Neural crest cell (in vitro differentiated cells): ENCODE measurements around the gene PTPN23. TPM values are rescaled to one million over a fixed set of nuclear protein-coding genes. Genes with fewer than 3 reads are reported as not detected.
A peak's percentile ranks its signal among the peaks of the same experiment; 100 is the strongest.
"Not testable (repeated sequence)": the region's sequence is repeated elsewhere in the genome, so short reads cannot be mapped to it uniquely, and the experiment has no call there.

Experiments used
- DNase-seq: peaks from one replicate; pipeline ENCODE4 v3.0.0; 2021; ENCODE audit warnings: low read depth, mixed read lengths, low spot score
- H3K27ac Mint-ChIP-seq: one replicate; pipeline ENCODE4 v1.8.0; 2021; ENCODE audit warnings: mild to moderate bottlenecking, mixed read lengths; ENCODE audit not compliant: unreplicated experiment
- H3K27me3 Mint-ChIP-seq: 2 replicates; pipeline ENCODE4 v1.8.0; 2021; ENCODE audit warnings: low read depth, mild to moderate bottlenecking, mixed read lengths
- H3K36me3 Mint-ChIP-seq: 2 replicates; pipeline ENCODE4 v1.8.0; 2021; ENCODE audit warnings: low read depth, mild to moderate bottlenecking, mixed read lengths
- H3K4me1 Mint-ChIP-seq: 2 replicates; pipeline ENCODE4 v1.8.0; 2021; ENCODE audit warnings: mixed read lengths
- H3K4me3 Mint-ChIP-seq: one replicate; pipeline ENCODE4 v1.8.0; 2021; ENCODE audit warnings: mild to moderate bottlenecking, mixed read lengths
- H3K9me3 Mint-ChIP-seq: 2 replicates; pipeline ENCODE4 v1.8.0; 2021; ENCODE audit warnings: mixed read lengths
- total RNA-seq: library from RNA; stranded (reverse); gene quantifications from 2 replicates; pipeline ENCODE4 v1.2.1, GENCODE V29; 2021
- TF ChIP-seq, protein P1 (sequence below): fragments of 200-600 bp; sonication (generic); conservative IDR thresholded peaks from 2 replicates; pipeline ENCODE4 v1.5.0; 2021; ENCODE audit warnings: antibody characterized with exemption, mild to moderate bottlenecking

PTPN23 gene
- total RNA-seq, 1 donor from 2014 or later = 43.9 TPM

DNA sequence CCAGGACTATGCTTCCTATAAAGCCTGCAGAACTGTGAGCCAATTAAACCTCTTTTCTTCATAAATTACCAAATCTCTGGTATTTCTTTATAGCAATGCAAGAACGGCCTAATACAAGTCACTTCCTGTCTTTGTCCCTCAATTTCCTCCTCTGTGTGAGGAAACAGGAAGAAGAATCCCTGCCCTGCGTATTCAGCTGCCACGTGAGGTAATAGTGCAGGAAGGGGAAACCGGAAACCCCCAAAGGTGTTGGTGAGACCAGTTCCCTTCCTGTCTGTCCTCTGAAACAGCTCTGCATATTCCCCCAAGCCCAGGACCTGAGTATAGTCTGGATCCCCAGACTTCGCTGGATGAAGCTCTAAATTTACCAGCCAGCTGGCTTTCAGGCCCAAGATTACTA lies 18.1 kb upstream of the PTPN23 start:
- Mint-ChIP-seq H3K4me3 (no peak overlapping the region), H3K36me3 (peaks cover 3% of the 10 kb centered on the region), H3K9me3 (peaks cover 6% of the 10 kb centered on the region), H3K27me3 (no peaks in the 10 kb centered on the region), H3K27ac (no peak overlapping the region), H3K4me1 (no peaks in the 10 kb centered on the region)
- TF ChIP-seq, protein P1, sequence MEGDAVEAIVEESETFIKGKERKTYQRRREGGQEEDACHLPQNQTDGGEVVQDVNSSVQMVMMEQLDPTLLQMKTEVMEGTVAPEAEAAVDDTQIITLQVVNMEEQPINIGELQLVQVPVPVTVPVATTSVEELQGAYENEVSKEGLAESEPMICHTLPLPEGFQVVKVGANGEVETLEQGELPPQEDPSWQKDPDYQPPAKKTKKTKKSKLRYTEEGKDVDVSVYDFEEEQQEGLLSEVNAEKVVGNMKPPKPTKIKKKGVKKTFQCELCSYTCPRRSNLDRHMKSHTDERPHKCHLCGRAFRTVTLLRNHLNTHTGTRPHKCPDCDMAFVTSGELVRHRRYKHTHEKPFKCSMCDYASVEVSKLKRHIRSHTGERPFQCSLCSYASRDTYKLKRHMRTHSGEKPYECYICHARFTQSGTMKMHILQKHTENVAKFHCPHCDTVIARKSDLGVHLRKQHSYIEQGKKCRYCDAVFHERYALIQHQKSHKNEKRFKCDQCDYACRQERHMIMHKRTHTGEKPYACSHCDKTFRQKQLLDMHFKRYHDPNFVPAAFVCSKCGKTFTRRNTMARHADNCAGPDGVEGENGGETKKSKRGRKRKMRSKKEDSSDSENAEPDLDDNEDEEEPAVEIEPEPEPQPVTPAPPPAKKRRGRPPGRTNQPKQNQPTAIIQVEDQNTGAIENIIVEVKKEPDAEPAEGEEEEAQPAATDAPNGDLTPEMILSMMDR = no peak
- no peak for DNase-seq

DNA sequence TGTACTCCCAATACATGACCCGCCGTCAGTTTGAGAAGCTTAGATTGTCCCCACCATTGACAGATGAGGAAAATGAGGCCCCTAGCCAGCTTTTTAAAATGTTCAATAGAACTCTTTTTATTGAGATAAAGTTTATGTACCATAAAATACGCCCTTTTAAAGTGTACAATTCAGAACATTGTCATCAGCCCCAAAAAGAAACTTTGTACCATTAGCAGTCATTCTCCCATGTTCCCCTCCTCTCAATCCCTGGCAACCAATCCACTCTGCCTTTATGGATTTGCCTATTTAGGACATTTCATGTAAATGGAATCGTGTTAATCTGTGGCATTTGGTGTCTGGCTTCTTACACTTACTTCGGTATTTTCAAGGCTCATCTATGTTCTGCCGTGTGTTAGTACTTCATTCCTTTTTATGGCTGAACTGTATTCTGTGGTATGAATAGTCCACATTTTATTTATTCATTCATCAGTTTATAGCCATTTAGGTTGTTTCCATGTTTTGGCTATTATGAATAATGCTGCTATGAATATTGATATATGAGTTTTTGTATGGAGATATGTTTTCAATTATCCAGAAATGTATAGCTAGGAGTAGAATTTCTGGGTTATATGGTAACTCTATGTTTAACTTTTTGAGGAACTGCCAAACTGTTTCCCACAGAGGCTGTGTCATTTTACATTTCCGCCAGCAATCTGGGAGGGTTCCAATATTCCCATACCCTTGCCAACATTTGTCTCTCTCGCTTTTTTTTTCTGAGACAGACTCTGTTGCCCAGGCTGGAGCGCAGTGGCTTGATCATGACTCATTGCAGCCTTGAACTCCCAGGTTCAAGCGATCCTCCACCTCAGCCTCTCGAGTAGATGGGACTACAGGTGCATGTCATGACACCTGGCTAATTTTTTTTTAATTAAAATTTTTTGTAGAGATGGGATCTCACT lies 15.3 kb upstream of the PTPN23 start:
- no peak overlapping the region for H3K4me3 Mint-ChIP-seq
- H3K4me1 Mint-ChIP-seq = no peaks in the 10 kb centered on the region
- peak overlapping the region; percentile 1 for H3K27ac Mint-ChIP-seq
- H3K36me3 Mint-ChIP-seq = no peaks in the 10 kb centered on the region
- TF ChIP-seq, protein P1 = no peak
- H3K27me3 Mint-ChIP-seq = no peaks in the 10 kb centered on the region
- no peaks in the 10 kb centered on the region for H3K9me3 Mint-ChIP-seq
- no peak for DNase-seq

DNA sequence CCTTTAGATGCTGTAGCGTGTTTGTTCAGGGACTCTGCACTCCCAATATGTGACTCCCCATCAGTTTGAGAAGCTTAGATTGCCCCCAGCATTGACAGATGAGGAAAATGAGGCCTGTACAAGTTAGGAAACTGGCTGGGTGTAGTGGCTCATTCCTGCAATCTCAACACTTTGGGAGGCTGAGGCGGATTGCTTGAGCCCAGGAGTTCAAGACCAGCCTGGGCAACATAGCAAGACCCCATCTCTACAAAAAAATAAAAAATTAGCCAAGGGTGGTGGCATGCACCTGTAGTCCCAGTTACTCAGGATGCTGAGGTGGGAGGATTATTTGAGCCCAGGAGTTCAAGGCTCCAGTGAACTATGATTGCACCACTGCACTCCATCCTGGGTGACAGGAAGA lies 14.0 kb upstream of the PTPN23 start:
- no peaks in the 10 kb centered on the region for H3K9me3 Mint-ChIP-seq
- no peak overlapping the region for H3K4me3 Mint-ChIP-seq
- no peaks in the 10 kb centered on the region for H3K36me3 Mint-ChIP-seq
- H3K27me3 Mint-ChIP-seq = no peaks in the 10 kb centered on the region
- H3K4me1 Mint-ChIP-seq = no peaks in the 10 kb centered on the region
- no peak for DNase-seq
- no peak overlapping the region for H3K27ac Mint-ChIP-seq
- TF ChIP-seq, protein P1 = no peak

DNA sequence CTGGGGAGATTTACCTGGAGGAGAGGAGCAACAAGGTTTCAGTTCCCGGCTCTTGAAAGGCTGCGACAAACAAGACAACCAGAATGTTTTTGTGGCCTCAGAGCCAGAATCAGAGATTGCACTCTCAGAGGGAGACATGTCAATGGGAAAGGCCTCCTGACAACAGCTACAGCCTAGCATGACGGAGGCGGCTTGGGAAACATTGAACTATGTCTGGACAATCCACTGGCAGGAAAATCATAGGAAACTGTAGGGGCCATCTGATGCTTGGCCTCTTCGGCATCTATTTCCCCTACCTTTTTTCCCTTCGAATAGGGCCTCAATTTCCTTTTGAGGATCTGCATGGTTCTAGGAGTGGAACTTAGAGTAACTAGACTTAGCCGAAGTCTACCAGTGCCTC lies 13.2 kb upstream of the PTPN23 start:
- H3K27ac Mint-ChIP-seq = no peak overlapping the region
- TF ChIP-seq, protein P1 = no peak
- H3K4me1 Mint-ChIP-seq = no peaks in the 10 kb centered on the region
- peaks cover 4% of the 10 kb centered on the region for H3K27me3 Mint-ChIP-seq
- DNase-seq = no peak
- H3K4me3 Mint-ChIP-seq = no peak overlapping the region
- no peaks in the 10 kb centered on the region for H3K36me3 Mint-ChIP-seq
- H3K9me3 Mint-ChIP-seq = no peaks in the 10 kb centered on the region

DNA sequence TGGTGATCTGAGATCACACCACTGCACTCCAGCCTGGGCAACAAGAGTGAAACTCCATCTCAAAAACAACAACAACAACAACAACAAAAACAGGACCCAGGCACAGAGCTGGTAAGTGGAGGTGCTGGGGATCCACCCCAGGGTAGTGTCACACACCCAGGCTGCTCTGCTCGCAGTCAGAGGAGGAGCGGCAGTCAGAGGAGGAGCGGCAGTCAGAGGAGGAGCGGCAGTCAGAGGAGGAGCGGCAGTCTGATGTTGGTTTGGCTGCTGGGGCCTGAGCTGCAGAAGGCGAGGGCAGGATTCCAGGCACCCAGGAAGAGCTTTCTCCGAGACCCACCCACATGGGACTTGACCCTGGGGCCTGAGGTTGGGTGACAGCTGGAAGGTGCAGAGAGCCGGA lies 10.8 kb upstream of the PTPN23 start:
- not testable (repeated sequence) for DNase-seq, H3K27ac Mint-ChIP-seq, H3K4me3 Mint-ChIP-seq, H3K9me3 Mint-ChIP-seq, H3K4me1 Mint-ChIP-seq, H3K36me3 Mint-ChIP-seq
- H3K27me3 Mint-ChIP-seq = peaks cover 16% of the 10 kb centered on the region
